ENCODE measurements around the gene TTC21A.

DNA sequence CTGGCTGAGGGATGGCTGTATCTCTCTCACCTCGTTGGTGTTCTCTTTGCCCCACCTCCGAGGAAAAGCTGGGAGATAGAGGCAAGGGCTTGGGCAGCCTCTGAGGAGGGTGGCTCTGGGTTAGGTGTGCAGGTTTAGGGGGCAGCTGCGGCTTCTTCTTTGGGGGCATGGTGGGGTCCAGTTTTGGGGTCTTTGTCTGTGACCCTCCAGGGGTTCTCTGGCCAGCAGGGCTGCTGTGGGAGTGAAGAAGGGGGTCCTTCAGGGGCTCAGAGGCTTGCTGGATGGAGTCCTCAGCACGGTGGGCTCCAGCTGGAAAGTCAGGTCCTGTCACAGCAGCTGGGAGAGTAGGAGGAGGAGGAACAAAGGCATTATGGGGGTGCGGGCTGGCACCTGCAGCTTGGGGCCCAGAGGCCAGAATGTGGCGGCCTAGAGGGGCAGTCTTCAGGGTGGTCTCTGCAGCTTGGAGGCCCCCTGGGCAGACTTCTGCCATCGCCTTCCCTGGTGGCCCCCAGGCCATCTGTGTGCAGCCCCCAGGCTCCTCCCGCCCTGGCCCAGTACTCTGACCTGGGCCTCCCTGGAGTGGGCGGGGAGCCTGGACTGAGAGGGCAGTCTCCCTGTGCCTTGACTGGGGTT lies 78.0 kb downstream of the TTC21A start:
- TF ChIP-seq CBX3 (IDR thresholded peaks at IDR 0.05; ENCODE audit: low read depth) = no peak
- TF ChIP-seq SP1 (IDR thresholded peaks at IDR 0.05; ENCODE audit: low read depth) = no peak
- TF ChIP-seq, protein P1, sequence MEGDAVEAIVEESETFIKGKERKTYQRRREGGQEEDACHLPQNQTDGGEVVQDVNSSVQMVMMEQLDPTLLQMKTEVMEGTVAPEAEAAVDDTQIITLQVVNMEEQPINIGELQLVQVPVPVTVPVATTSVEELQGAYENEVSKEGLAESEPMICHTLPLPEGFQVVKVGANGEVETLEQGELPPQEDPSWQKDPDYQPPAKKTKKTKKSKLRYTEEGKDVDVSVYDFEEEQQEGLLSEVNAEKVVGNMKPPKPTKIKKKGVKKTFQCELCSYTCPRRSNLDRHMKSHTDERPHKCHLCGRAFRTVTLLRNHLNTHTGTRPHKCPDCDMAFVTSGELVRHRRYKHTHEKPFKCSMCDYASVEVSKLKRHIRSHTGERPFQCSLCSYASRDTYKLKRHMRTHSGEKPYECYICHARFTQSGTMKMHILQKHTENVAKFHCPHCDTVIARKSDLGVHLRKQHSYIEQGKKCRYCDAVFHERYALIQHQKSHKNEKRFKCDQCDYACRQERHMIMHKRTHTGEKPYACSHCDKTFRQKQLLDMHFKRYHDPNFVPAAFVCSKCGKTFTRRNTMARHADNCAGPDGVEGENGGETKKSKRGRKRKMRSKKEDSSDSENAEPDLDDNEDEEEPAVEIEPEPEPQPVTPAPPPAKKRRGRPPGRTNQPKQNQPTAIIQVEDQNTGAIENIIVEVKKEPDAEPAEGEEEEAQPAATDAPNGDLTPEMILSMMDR (IDR thresholded peaks at IDR 0.05 in 2 of 3, conservative IDR thresholded peaks at IDR 0.05 in 1 of 3; ENCODE audit: borderline replicate concordance in 1 of 3, insufficient read depth in 1 of 3, low read depth in 2 of 3, low read length in 2 of 3) = no peak
- no peak for TF ChIP-seq EZH2phosphoT487 (IDR thresholded peaks at IDR 0.05; ENCODE audit: borderline replicate concordance)
- no peak for TF ChIP-seq SRF (IDR thresholded peaks at IDR 0.05; ENCODE audit: low read depth)
- TF ChIP-seq POLR2A (IDR thresholded peaks at IDR 0.05; ENCODE audit: borderline replicate concordance, extremely low read depth, insufficient read depth, insufficient read length) = no peak

Measured in HCT116 (cell line).